Umbilical cord (tissue), 2 donors: Measurements from ENCODE around the gene HOXD13. TPM values are rescaled to one million over a fixed set of nuclear protein-coding genes. Genes with fewer than 3 reads are reported as not detected.

Source experiments
- DNase-seq: peaks from one replicate; pipeline ENCODE4 v3.0.0-alpha.2; 2015; ENCODE audit warnings: low spot score
- total RNA-seq: library from RNA; depleted of rRNA; stranded (reverse); fragments of >200 nt; gene quantifications from one replicate; pipeline ENCODE4 v1.2.3, GENCODE V29; 2014; ENCODE audit warnings: low replicate concordance; ENCODE audit not compliant: insufficient read depth

Gene HOXD13
- total RNA-seq, 1 donor from 2014 or later = 4.8 TPM

DNA sequence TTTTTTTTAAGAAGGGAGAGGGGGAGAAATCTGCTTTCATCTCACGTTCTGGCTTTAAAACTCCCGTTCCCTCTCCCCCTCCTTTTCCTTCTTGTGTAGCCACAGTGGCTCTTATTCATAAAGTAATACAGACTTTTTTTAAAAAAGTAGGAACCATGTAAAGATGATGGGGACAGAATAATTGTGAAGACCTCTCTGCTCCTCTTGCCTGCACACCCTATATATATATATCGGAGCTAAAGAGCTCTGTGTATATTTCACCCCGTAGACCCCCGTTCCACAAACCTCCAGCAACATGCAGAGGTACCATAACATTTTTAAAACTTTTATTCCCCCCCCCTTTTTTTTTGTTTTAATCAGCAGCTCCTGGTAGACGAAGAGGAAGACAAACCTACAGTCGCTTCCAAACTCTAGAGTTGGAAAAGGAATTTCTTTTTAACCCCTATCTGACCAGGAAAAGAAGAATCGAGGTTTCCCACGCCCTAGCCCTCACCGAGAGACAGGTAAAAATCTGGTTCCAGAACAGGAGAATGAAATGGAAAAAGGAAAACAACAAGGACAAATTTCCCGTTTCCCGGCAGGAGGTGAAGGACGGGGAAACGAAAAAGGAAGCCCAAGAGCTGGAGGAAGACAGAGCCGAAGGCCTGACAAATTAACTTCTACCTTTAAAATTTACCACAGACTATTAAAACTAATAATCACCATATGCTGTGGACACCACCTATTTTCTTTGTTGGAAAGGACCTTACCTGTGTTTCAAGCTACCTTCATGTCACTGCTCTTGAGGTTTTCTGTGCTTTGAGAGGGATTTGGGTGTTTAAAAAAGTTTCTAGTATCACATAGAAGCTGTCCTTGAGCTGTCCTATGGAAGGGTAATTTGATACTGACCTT is 38.7 kb downstream of the HOXD13 start:
- DNase-seq = no peak

DNA sequence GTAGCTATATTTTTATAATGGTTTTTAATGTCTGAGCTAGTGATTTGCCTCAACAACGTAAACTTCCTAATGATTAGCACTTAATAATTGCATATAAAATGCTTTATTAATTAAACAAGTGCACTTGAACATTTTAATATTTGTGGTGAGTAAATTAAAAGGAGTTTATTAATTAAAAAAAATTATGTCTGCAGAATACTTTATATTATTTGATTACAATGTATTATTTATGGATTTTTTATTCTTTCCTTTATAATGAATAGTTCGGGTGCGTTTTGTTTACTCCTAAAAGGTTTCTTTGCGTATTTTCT is 39.3 kb downstream of the HOXD13 start:
- no peak for DNase-seq

DNA sequence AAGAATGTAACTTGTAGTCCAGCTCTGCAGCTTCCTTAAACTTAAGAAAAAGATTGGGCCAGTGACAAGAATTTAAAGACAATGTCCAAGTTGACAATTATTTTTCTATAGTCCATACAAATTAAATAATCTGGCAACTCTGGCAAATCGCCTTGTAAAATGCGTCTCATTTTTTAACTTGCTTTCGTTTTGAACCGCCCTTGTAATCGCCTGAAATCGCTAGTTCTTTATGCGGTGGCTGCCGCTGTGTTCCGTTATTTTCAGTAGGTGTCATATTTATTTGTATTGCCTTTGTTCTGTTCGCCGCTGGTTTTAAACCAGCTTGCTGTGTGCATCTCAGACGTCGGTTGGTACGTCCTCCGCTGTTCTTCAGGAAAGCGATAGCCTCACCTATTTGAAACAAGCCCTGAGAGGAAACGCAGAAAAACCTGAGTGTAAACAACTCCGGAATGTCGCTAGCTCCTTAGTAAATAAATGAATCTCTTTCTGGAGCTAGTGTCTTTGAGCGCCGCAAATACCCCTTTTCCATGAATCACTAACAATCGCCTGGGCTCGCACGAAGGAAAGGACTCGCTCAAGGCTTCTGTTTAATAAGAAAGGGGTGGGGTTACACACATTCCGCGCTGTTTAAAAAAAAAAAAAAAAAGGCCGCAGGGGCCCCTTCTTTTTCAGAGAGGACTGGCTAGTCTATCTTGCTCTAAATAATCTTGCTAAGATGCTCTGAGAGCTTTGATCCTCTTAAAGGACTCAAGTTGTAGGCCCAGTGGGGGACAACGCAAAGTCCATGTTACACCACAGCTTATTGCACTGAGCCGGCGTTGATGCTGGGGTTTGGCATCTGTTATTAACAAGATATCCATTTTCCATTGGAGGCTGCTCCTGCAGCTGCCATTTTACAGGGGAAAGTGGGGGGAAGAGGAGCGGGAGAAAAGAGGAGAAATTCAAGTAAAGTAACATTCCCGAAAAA is 40.0 kb downstream of the HOXD13 start:
- DNase-seq = peak; percentile 61

DNA sequence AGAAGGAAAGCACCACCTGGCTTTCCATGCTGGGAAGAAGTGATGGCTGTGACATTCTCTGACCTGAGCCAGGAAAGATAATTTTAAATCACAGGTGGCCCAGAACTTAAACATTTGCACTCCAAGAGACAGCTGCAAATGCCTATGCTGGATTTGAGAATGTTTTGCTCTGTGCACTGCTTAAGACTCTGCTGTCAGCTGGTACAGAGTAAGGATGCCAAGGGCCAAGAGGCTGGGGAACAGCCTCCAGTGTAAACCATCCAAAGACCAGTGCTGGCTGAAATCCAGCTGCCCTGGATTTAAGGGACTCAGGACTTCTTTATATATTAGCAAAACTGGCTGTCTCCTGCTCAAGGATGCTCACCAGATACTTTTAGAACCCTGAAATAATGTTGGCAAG is 40.9 kb downstream of the HOXD13 start:
- DNase-seq = peak; percentile 55

DNA sequence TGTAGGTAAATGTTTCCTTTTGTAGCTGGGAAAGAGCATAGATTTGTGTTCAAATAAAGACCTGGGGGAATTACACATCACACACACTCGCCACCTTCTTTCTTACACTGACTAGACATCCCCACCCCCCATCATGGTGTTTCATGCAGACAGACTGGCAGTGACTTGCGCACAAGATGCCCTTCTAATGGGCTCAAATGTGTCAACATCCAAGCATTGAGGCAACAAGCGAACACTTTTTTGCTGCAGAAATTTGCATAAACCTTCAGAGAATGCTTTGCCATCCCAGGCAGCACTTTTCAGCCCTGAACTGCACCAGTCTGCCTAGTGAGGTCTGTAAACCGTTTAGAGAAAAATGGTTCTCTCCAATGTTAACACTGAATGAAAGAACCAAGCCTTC is 41.5 kb downstream of the HOXD13 start:
- DNase-seq = no peak

DNA sequence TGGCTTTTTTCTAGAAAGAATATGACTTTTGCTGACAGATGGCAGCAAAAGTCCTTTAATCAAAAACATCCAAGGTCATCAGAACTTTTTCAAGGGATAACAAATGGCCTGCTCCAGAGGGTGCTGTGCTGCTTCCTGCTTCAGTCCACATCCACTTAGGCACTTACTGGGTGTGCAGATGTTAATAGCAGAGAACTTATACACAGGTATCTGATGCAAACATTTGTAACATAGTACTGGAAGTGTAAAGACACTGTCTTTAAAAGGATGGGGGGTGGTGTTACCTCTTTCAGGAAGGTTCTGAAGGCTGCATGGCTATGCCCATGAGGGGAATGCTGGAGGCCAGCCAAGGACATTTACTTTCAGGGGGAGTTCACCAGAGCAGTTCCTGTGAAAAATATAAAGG is 42.5 kb downstream of the HOXD13 start:
- no peak for DNase-seq

DNA sequence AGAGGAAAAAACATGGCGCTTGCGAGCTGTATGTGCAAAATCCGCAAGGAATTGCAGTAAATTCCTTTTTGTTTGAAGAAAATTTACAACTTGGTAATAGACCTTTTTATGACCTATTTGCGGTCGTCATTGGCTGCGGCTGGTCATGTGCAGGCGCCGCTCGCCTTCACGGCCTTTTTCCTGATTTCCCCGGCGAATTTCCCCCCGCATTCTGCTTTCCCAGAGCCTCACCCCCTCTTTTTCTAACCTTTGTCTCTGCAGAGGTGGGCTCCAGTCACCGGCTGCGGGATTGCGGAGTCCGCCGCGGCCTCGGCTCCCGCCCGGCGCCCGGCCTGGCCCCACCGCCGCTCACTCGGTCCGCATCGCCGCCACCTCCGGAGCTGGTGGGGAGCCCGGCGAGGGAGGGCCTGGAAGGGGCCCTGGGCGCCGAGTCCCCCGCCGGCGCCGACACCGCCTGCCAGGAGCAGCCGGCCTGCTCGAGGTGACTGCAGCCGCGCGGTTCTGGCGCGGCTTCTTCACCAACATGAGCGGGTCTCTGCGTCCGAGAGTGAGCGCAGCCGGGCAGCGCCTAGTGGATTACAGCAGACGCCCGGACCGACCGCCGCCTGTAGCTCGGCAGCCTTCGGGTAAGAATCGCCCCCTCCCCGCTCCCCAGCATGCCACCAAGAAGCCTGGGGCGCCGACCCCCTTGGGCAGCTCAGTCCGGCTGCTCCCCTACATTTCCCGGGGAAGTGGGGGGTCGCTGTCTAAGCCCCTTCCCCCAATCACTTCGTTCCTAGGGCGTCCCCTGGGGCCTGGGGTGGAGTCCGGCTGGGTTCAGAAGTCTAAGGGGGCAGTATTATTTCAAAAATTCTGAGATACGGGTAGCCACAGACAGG is 44.1 kb downstream of the HOXD13 start:
- DNase-seq = peak; percentile 45

DNA sequence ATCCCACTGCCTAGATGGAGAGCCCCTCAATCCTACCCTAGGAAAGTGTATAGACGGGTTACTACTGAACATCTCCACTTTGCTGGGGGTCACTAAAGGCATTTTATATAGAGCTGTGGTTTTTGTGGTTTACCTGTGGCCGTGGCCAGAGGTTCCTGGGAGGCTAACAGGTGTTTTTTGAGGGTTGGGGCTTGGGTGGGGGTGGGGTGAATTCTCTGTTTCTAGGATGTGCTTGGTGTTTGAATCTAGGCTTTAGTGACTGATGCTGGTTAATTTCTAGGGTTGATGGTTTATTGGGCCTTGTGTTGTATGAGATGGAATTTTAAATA is 44.7 kb downstream of the HOXD13 start:
- DNase-seq = no peak

DNA sequence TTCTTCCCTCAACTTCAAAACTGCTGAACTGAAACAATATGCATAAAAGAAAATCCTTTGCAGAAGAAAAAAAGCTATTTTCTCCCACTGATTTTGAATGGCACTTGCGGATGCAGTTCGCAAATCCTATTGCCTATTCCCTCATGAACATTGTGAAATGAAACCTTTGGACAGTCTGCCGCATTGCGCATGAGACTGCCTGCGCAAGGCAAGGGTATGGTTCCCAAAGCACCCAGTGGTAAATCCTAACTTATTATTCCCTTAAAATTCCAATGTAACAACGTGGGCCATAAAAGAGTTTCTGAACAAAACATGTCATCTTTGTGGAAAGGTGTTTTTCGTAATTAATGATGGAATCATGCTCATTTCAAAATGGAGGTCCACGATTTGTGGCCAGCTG is 45.4 kb downstream of the HOXD13 start:
- DNase-seq = no peak

DNA sequence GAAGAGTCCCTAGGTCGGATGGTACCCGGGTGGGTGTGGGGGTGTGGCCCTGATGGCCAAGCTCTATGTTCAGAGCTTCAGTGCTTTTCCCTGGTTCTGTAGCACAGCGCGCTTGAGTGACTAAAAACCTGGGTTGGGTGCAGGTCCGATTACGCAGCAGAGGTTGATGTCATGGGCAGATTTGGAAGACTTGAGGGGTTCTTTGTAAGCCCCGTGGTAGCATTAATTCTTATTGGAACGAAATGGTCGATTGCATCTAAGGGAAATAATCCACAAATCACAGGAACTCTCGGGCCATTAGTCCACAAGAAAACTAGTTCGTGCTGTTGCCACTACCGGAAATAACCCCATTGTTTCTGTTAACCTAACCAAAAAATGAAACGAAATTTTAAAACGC is 46.0 kb downstream of the HOXD13 start:
- no peak for DNase-seq

DNA sequence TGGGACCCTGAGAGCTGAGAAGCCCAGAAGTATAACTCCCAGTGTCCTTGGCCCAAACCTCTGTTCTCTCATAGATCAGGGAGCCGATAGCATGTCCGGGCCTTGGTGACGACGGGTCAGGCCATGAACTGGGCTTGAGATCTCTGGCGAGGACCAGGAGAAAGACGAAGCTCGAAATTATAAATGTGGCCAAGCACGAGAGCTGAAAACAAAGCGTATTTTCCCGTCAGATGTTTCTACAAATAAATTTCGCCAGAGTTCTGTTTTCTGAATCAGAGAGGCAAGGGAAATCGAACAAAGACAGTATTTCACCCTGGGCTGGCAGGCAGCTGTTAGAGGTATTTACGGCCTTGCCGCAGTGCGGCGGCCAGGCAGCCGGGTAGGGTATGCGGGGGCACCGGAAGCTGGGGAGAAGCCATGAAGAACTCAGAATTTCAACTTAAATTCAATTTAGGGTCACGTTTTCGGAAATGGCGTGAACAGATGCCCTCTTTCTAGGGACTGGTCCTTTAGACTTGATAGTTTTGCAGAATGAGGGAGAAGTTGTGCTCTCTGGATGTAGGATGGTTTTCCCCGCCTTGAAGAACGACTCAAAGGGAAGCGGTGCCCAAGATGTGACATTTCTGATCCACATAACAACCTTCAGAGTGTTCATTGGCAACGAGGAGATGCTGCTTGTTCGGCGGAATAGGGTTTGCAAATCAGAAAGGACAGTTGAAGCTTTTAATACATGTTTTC is 46.6 kb downstream of the HOXD13 start:
- DNase-seq = no peak

DNA sequence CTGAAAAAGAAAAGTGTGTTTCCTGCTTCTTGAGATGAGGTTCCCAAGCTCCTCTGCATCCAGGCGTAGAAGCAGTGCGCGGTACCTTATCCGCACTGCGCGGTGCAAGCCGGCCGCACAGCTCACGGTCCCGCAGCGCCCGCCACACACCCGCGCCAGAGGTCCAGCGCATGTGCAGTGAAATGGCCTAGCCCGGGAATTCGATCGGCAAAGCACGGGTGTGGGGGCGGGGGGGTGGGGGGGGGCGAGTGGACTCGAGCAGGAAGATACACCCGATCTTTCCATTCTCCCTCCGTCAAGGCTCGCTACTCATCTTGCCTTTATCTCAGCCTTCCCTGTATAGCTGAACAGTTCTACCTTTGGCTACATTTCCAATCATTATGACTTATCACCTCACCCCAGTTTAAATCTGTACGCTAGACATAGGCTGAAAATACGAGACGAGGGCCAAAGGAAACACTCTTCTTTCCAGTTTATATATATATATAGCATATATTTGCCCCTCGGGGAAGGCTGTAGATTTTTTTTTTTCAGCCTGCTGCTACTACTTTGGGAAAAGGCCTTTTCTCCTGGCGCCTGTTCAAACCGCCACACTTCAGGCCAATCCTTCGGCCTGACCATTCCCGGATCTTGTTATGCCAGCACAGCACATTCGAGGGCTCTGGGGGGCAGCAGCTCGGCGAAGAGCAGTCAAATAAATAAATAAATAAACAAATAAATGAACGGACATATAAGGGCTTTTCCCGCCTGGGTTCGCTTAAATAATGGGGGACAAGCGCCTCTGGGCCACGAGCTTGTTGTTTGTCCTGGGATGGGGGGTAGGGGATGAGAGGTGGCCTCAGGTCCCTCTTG is 47.4 kb downstream of the HOXD13 start:
- DNase-seq = no peak

DNA sequence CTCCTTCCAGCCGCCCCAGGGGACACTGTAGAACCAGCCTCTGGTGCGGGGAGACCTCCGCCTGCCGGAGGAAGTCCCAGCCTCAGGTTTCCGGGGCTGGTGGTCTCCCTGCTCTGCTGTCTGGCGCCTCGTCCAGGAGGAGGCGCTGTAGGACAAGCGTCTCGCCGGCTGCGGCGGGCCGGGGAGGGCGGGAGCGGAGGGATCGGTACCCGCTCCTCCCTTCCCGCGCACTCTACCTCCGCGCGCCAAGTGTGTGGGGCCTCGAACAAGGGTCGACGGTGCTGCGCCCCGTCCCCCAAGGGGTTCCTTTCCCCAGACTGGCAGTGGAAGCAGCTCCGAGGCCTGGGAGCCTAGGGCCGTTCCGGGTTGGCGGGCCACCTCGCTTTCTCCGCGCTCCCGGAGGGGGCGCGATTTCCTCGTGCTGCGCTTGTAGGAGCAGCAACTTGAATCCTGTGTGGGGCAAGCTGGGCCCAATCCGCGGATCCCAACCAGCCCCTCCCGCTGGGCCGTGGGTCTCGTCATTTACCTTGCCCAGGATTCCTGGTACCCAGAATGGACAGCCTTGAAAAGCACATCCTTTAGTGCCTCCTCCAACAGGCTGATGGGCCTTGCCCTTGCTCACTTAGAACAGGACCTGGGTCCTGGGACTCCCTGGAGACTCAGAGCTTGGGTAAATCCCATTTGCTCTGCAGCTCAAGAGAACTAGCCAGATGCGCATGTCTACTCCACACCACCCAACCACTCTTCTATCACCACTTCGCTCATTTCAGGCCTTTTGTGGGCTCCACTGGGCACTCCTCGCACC is 48.2 kb downstream of the HOXD13 start:
- peak; percentile 80 for DNase-seq

DNA sequence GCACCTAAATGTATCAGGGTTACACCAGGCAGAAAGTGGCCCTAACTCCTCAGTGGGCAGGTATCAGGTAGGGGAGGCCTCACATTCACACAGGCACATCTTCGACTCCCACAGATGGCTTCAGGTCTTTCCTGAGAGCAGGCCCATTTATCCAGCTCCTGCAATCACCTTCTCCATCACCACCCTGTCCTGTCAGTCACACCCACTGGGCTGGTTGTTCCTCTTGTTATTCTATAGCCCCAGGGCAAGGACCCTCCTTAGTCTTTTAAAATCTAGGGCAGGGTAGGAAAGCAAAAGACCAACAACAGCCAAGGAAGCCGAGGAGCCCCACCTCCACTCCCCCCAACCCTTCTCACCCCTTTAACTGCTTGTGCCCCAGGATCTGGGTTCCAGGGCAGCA is 49.8 kb downstream of the HOXD13 start:
- no peak for DNase-seq

Other genes starting within 250 kb of the HOXD13 start
- 28.9 TPM for gene LNPK, start 90.5 kb upstream of the HOXD13 start, total RNA-seq
- 1.2 TPM for gene EVX2, start 8.8 kb upstream of the HOXD13 start, total RNA-seq
- 1.9 TPM for gene HOXD12, start 7.1 kb downstream of the HOXD13 start, total RNA-seq
- 18.1 TPM for gene HOXD11, start 14.6 kb downstream of the HOXD13 start, total RNA-seq
- gene HOXD10, start 24.1 kb downstream of the HOXD13 start, total RNA-seq = 14.4 TPM
- 1.9 TPM for gene HOXD9, start 30.0 kb downstream of the HOXD13 start, total RNA-seq
- gene HOXD8, start 37.0 kb downstream of the HOXD13 start, total RNA-seq = 8.7 TPM
- gene HOXD4, start 58.8 kb downstream of the HOXD13 start, total RNA-seq = 2.4 TPM
- not detected for gene HOXD3, start 64.6 kb downstream of the HOXD13 start, total RNA-seq
- gene HOXD1, start 95.9 kb downstream of the HOXD13 start, total RNA-seq = 0.48 TPM
- gene MTX2, start 176.7 kb downstream of the HOXD13 start, total RNA-seq = 24.8 TPM